ENCODE results near the gene LPIN2. TPM values are rescaled to one million over a fixed set of nuclear protein-coding genes. Genes with fewer than 3 reads are reported as not detected.

The LPIN2 gene
- total RNA-seq, 1 experiment from 2014 or later = 10.7 TPM

DNA sequence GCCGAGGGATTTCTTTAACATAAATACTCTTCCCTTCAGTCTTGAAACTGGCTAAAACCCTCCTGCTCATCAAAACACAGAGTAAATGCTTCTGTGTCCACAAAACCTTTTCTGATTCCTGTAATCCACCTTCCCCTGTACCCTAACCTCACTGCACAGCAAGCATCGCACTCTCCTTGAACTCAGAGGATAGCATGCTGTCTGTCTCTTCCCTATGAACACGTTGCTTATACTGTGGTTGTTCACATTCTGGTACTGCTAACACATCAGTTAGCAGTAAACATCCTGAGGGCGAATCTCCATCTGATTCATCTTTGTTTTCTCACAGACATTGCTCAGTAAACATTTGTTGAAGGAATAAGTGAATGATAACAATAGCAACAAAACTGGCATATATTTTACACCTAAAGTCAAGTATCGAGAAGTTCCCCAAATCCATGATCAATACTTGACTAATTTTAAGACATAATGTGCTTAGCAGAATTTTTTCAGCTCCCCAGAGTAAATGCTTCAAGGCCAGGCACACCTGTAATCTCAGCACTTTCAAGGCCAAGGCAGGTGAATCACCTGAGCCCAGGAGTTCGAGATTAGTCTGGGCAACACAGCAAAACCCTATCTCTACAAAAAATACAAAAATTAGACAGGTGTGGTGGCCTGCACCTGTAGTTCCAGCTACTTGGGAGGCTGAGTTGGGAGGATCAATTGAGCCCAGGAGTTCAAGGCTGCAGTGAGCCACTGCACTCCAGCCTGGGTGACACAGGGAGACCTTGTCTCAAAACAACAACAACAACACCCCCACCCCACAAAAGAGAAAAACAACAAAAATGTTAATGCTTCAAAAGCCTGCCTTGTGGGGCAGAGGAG, 45.6 kb upstream of the LPIN2 start:
- ChIA-PET CTCF (no interaction called here), RAD21 (ENCODE audit: low non-redundant PET in 1 of 2, low total read pairs in 2 of 2, uncharacterized antibody in 2 of 2, unreplicated experiment in 2 of 2) (no interaction called here), POLR2A (no interaction called here)
- no peak overlapping the region for H3K9ac ChIP-seq (ENCODE audit: low read length)
- no peaks in the 10 kb centered on the region for H3K9me2 ChIP-seq (ENCODE audit: insufficient read depth)
- no peaks in the 10 kb centered on the region for H3K36me3 ChIP-seq (ENCODE audit: control insufficient read depth in 1 of 2, insufficient read depth in 2 of 2, low read length in 2 of 2)
- DNase-seq (ENCODE audit: low read depth, low spot score) = no peak
- H3K27me3 ChIP-seq (ENCODE audit: insufficient read depth, low read length) = no peaks in the 10 kb centered on the region
- H3K4me1 ChIP-seq (ENCODE audit: control insufficient read depth in 1 of 2, insufficient read depth in 2 of 2, low read length in 2 of 2) = no peaks in the 10 kb centered on the region
- H3K79me2 ChIP-seq (ENCODE audit: insufficient read depth, low read length) = no peaks in the 10 kb centered on the region
- intact Hi-C loops (cut with micrococcal nuclease) = no loop called here
- no peak overlapping the region for H3K4me3 ChIP-seq (replicated peaks in 1 of 2; ENCODE audit: low read depth in 1 of 2, low read length in 2 of 2)
- ATAC-seq = no peak
- H4K20me1 ChIP-seq (ENCODE audit: insufficient read depth) = no peaks in the 10 kb centered on the region
- 0 out of 4 replicates have a peak, but pooled peaks cover 0 to under 1% of the 10 kb centered on the region in 2 experiments for H3K9me3 ChIP-seq (ENCODE audit: control insufficient read depth in 1 of 2, insufficient read depth in 1 of 2, low read depth in 1 of 2, low read length in 2 of 2)
- BruUV-seq (replicated peaks) = no TSS peak
- no peak overlapping the region for H3K4me2 ChIP-seq (ENCODE audit: low read length)
- no peak for TF ChIP-seq SRF (IDR thresholded peaks at IDR 0.05; ENCODE audit: low read depth)
- no peak for TF ChIP-seq EZH2 (IDR thresholded peaks at IDR 0.05)
- TF ChIP-seq CEBPB (IDR thresholded peaks at IDR 0.05; ENCODE audit: low read depth) = no peak
- no peak for TF ChIP-seq POLR2A (IDR thresholded peaks at IDR 0.05; ENCODE audit: borderline replicate concordance, extremely low read depth, insufficient read depth, insufficient read length)
- TF ChIP-seq POLR2AphosphoS5 (IDR thresholded peaks at IDR 0.05; ENCODE audit: low read depth, low read length) = no peak
- TF ChIP-seq YY1 (IDR thresholded peaks at IDR 0.05; ENCODE audit: extremely low read depth, insufficient replicate concordance, low read depth, low read length) = no peak
- TF ChIP-seq, protein P1, sequence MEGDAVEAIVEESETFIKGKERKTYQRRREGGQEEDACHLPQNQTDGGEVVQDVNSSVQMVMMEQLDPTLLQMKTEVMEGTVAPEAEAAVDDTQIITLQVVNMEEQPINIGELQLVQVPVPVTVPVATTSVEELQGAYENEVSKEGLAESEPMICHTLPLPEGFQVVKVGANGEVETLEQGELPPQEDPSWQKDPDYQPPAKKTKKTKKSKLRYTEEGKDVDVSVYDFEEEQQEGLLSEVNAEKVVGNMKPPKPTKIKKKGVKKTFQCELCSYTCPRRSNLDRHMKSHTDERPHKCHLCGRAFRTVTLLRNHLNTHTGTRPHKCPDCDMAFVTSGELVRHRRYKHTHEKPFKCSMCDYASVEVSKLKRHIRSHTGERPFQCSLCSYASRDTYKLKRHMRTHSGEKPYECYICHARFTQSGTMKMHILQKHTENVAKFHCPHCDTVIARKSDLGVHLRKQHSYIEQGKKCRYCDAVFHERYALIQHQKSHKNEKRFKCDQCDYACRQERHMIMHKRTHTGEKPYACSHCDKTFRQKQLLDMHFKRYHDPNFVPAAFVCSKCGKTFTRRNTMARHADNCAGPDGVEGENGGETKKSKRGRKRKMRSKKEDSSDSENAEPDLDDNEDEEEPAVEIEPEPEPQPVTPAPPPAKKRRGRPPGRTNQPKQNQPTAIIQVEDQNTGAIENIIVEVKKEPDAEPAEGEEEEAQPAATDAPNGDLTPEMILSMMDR (IDR thresholded peaks at IDR 0.05 in 2 of 3, conservative IDR thresholded peaks at IDR 0.05 in 1 of 3; ENCODE audit: borderline replicate concordance in 1 of 3, insufficient read depth in 1 of 3, low read depth in 2 of 3, low read length in 2 of 3) = no peak
- no peak for TF ChIP-seq EGR1 (IDR thresholded peaks at IDR 0.05; ENCODE audit: low read depth)
- TF ChIP-seq TCF7L2 (IDR thresholded peaks at IDR 0.05; ENCODE audit: borderline replicate concordance, extremely low read depth, insufficient read depth, insufficient read length) = no peak
- TF ChIP-seq, protein P2, sequence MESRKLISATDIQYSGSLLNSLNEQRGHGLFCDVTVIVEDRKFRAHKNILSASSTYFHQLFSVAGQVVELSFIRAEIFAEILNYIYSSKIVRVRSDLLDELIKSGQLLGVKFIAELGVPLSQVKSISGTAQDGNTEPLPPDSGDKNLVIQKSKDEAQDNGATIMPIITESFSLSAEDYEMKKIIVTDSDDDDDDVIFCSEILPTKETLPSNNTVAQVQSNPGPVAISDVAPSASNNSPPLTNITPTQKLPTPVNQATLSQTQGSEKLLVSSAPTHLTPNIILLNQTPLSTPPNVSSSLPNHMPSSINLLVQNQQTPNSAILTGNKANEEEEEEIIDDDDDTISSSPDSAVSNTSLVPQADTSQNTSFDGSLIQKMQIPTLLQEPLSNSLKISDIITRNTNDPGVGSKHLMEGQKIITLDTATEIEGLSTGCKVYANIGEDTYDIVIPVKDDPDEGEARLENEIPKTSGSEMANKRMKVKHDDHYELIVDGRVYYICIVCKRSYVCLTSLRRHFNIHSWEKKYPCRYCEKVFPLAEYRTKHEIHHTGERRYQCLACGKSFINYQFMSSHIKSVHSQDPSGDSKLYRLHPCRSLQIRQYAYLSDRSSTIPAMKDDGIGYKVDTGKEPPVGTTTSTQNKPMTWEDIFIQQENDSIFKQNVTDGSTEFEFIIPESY (IDR thresholded peaks at IDR 0.05; ENCODE audit: extremely low read depth, insufficient replicate concordance, low read length) = no peak
- TF ChIP-seq, protein P3, sequence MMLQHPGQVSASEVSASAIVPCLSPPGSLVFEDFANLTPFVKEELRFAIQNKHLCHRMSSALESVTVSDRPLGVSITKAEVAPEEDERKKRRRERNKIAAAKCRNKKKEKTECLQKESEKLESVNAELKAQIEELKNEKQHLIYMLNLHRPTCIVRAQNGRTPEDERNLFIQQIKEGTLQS (IDR thresholded peaks at IDR 0.05) = no peak
- no peak for TF ChIP-seq ELF1 (IDR thresholded peaks at IDR 0.05; ENCODE audit: borderline replicate concordance, low read depth)
- TF ChIP-seq, protein P4, sequence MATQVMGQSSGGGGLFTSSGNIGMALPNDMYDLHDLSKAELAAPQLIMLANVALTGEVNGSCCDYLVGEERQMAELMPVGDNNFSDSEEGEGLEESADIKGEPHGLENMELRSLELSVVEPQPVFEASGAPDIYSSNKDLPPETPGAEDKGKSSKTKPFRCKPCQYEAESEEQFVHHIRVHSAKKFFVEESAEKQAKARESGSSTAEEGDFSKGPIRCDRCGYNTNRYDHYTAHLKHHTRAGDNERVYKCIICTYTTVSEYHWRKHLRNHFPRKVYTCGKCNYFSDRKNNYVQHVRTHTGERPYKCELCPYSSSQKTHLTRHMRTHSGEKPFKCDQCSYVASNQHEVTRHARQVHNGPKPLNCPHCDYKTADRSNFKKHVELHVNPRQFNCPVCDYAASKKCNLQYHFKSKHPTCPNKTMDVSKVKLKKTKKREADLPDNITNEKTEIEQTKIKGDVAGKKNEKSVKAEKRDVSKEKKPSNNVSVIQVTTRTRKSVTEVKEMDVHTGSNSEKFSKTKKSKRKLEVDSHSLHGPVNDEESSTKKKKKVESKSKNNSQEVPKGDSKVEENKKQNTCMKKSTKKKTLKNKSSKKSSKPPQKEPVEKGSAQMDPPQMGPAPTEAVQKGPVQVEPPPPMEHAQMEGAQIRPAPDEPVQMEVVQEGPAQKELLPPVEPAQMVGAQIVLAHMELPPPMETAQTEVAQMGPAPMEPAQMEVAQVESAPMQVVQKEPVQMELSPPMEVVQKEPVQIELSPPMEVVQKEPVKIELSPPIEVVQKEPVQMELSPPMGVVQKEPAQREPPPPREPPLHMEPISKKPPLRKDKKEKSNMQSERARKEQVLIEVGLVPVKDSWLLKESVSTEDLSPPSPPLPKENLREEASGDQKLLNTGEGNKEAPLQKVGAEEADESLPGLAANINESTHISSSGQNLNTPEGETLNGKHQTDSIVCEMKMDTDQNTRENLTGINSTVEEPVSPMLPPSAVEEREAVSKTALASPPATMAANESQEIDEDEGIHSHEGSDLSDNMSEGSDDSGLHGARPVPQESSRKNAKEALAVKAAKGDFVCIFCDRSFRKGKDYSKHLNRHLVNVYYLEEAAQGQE (IDR thresholded peaks at IDR 0.05; ENCODE audit: low read depth) = no peak
- H2AFZ ChIP-seq (ENCODE audit: low read depth, low read length, poor library complexity, severe bottlenecking) = no peak overlapping the region
- no peak overlapping the region for H3K27ac ChIP-seq (ENCODE audit: low read depth, low read length)
